HEK293 (cell line): ENCODE results near the gene NTN5.

Experiments
- AEBP2 ChIP-seq: fragments of 450-650 bp; formaldehyde crosslinking; IDR thresholded peaks from 2 replicates; pipeline ENCODE4 v1.5.1; 2016; ENCODE audit warnings: missing biosample characterization, missing genetic modification characterization, borderline replicate concordance
- BCL6B ChIP-seq: fragments of 450-650 bp; formaldehyde crosslinking; IDR thresholded peaks from 2 replicates; pipeline ENCODE4 v1.5.1; 2017; ENCODE audit warnings: missing biosample characterization, missing genetic modification characterization
- PATZ1 ChIP-seq: fragments of 450-650 bp; formaldehyde crosslinking; IDR thresholded peaks from 2 replicates; pipeline ENCODE4 v1.5.1; 2016; ENCODE audit warnings: missing biosample characterization, missing genetic modification characterization
- SP7 ChIP-seq: fragments of 450-650 bp; formaldehyde crosslinking; IDR thresholded peaks from 2 replicates; pipeline ENCODE4 v1.5.1; 2016; ENCODE audit warnings: missing biosample characterization, missing genetic modification characterization
- ZBTB10 ChIP-seq: fragments of 450-650 bp; formaldehyde crosslinking; IDR thresholded peaks from 2 replicates; pipeline ENCODE4 v1.5.1; 2016; ENCODE audit warnings: missing biosample characterization, missing genetic modification characterization
- ZBTB11 ChIP-seq: fragments of 450-650 bp; formaldehyde crosslinking; conservative IDR thresholded peaks from 2 replicates; pipeline ENCODE4 v1.5.1; 2016; ENCODE audit warnings: low read depth, missing biosample characterization, missing genetic modification characterization
- ZBTB17 ChIP-seq: fragments of 450-650 bp; formaldehyde crosslinking; IDR thresholded peaks from 2 replicates; pipeline ENCODE4 v1.5.1; 2016; ENCODE audit warnings: missing biosample characterization, missing genetic modification characterization
- ZBTB49 ChIP-seq: fragments of 450-650 bp; formaldehyde crosslinking; IDR thresholded peaks from 2 replicates; pipeline ENCODE4 v1.5.1; 2016; ENCODE audit warnings: missing biosample characterization, missing genetic modification characterization, low read depth
- ZNF24 ChIP-seq: fragments of 450-650 bp; formaldehyde crosslinking; IDR thresholded peaks from 2 replicates; pipeline ENCODE4 v1.5.1; 2016; ENCODE audit warnings: missing biosample characterization, missing genetic modification characterization
- ZNF26 ChIP-seq: fragments of 450-650 bp; formaldehyde crosslinking; IDR thresholded peaks from 2 replicates; pipeline ENCODE4 v1.5.1; 2016; ENCODE audit warnings: missing biosample characterization, missing genetic modification characterization
- ZNF280C ChIP-seq: fragments of 450-650 bp; formaldehyde crosslinking; IDR thresholded peaks from 2 replicates; pipeline ENCODE4 v1.5.1; 2016; ENCODE audit warnings: missing biosample characterization, missing genetic modification characterization
- ZNF558 ChIP-seq: fragments of 450-650 bp; formaldehyde crosslinking; IDR thresholded peaks from 2 replicates; pipeline ENCODE4 v1.5.1; 2016; ENCODE audit warnings: missing biosample characterization, missing genetic modification characterization
- ZNF639 ChIP-seq: fragments of 450-650 bp; formaldehyde crosslinking; IDR thresholded peaks from 2 replicates; pipeline ENCODE4 v1.5.1; 2016; ENCODE audit warnings: missing biosample characterization, missing genetic modification characterization
- ZNF707 ChIP-seq: fragments of 450-650 bp; formaldehyde crosslinking; IDR thresholded peaks from 2 replicates; pipeline ENCODE4 v1.5.1; 2016; ENCODE audit warnings: missing biosample characterization, missing genetic modification characterization
- ZSCAN18 ChIP-seq: fragments of 450-650 bp; formaldehyde crosslinking; IDR thresholded peaks from 2 replicates; pipeline ENCODE4 v1.5.1; 2016; ENCODE audit warnings: missing biosample characterization, missing genetic modification characterization

Gene NTN5

GRCh38 chr19:48713864-48714755 is 41.3 kb upstream of the NTN5 start (continued):
- TF ChIP-seq ZNF24 (tag by site-specific recombination) (no peak; the same call in 1 of the 2 replicates), ZNF639 (tag by site-specific recombination) (no peak), SP7 (tag by site-specific recombination) (peak; percentile 46; the same call in 1 of the 2 replicates), ZBTB10 (peak; percentile 62; the same call in 1 of the 2 replicates), ZBTB49 (tag by site-specific recombination) (no peak), PATZ1 (tag by site-specific recombination) (no peak), ZSCAN18 (tag by site-specific recombination) (no peak), ZNF707 (tag by site-specific recombination) (no peak), AEBP2 (tag by site-specific recombination) (no peak), ZBTB17 (tag by site-specific recombination) (peak; percentile 74), ZNF26 (tag by site-specific recombination) (no peak), ZBTB11 (no peak), ZNF280C (tag by site-specific recombination) (no peak), ZNF558 (tag by site-specific recombination) (no peak), BCL6B (tag by site-specific recombination) (no peak)
